WTC11 (cell line): ENCODE data around the gene PDE8B. TPM values are rescaled to one million over a fixed set of nuclear protein-coding genes. Genes with fewer than 3 reads are reported as not detected.

Source experiments
- ATAC-seq: fragments of 200-7000 bp; cut with Tn5 transposase; 2 replicates; pipeline ENCODE4 v1.10.0; 2021; ENCODE audit warnings: mild to moderate bottlenecking, moderate library complexity
- CTCF ChIA-PET: fragments of 300-600 bp; sonication (Branson Sonifier 250); formaldehyde crosslinking; loops from one replicate; lab custom pipeline; 2021; ENCODE audit warnings: antibody characterized with exemption; lab: Charles Lee
- POLR2A ChIA-PET: fragments of 350-600 bp; sonication (Branson Sonifier 250); formaldehyde crosslinking; loops from one replicate; lab custom pipeline; 2021; ENCODE audit warnings: antibody characterized with exemption; lab: Charles Lee
- DNase-seq: peaks from one replicate; pipeline ENCODE4 v3.0.0; 2021; ENCODE audit warnings: low spot score
- H3K27ac Mint-ChIP-seq: 2 replicates; pipeline ENCODE4 v1.8.0; 2021; ENCODE audit warnings: mixed read lengths
- H3K27me3 Mint-ChIP-seq: 2 replicates; pipeline ENCODE4 v1.8.0; 2021; ENCODE audit warnings: low read depth, mild to moderate bottlenecking, moderate library complexity, mixed read lengths
- H3K36me3 Mint-ChIP-seq: 2 replicates; pipeline ENCODE4 v1.8.0; 2021; ENCODE audit warnings: mixed read lengths
- H3K4me1 Mint-ChIP-seq: 2 replicates; pipeline ENCODE4 v1.8.0; 2022; ENCODE audit warnings: mixed read lengths
- H3K4me3 Mint-ChIP-seq: 2 replicates; pipeline ENCODE4 v1.8.0; 2021; ENCODE audit warnings: mild to moderate bottlenecking, moderate library complexity, mixed read lengths
- H3K9me3 Mint-ChIP-seq: 2 replicates; pipeline ENCODE4 v1.8.0; 2021; ENCODE audit warnings: mixed read lengths
- EMX1 ChIP-seq: fragments of 250-450 bp; sonication (Bioruptor Pico); IDR thresholded peaks from 2 replicates; pipeline ENCODE4 v1.8.0; 2021; ENCODE audit warnings: mild to moderate bottlenecking
- FOXP1 ChIP-seq: sonication (generic); formaldehyde crosslinking; IDR thresholded peaks from 2 replicates; pipeline ENCODE4 v1.8.0; 2022; ENCODE audit warnings: missing genetic modification reagents, mild to moderate bottlenecking, moderate library complexity, borderline replicate concordance
- MXD4 ChIP-seq: fragments of 250-450 bp; sonication (Bioruptor Pico); IDR thresholded peaks from 2 replicates; pipeline ENCODE4 v1.8.0; 2021; ENCODE audit warnings: mild to moderate bottlenecking, moderate library complexity, borderline replicate concordance
- MYBL2 ChIP-seq: sonication (generic); formaldehyde crosslinking; IDR thresholded peaks from 2 replicates; pipeline ENCODE4 v1.8.1; 2023; ENCODE audit warnings: mild to moderate bottlenecking, moderate library complexity, missing genetic modification reagents
- OVOL2 ChIP-seq: fragments of 250-450 bp; sonication (Bioruptor Pico); IDR thresholded peaks from 2 replicates; pipeline ENCODE4 v1.9.0; 2021; ENCODE audit warnings: mild to moderate bottlenecking, borderline replicate concordance
- SMAD3 ChIP-seq: sonication (generic); formaldehyde crosslinking; IDR thresholded peaks from 2 replicates; pipeline ENCODE4 v1.8.0; 2022; ENCODE audit warnings: missing genetic modification reagents, mild to moderate bottlenecking, borderline replicate concordance
- TCF7 ChIP-seq: sonication (generic); formaldehyde crosslinking; IDR thresholded peaks from 2 replicates; pipeline ENCODE4 v1.8.0; 2022; ENCODE audit warnings: mild to moderate bottlenecking, low read depth, missing genetic modification reagents, moderate library complexity
- ZMAT4 ChIP-seq: fragments of 250-450 bp; sonication (Bioruptor Pico); IDR thresholded peaks from 2 replicates; pipeline ENCODE4 v1.9.0; 2021; ENCODE audit warnings: mild to moderate bottlenecking
- ZNF138 ChIP-seq: sonication (generic); formaldehyde crosslinking; conservative IDR thresholded peaks from 2 replicates; pipeline ENCODE4 v1.8.1; 2022; ENCODE audit warnings: mild to moderate bottlenecking, moderate library complexity, missing genetic modification reagents
- ZNF512 ChIP-seq: sonication (generic); formaldehyde crosslinking; IDR thresholded peaks from 2 replicates; pipeline ENCODE4 v1.8.1; 2022; ENCODE audit warnings: missing genetic modification reagents, borderline replicate concordance
- ZSCAN18 ChIP-seq: fragments of 250-450 bp; sonication (Bioruptor Pico); IDR thresholded peaks from 2 replicates; pipeline ENCODE4 v2.1.2; 2022; ENCODE audit warnings: mild to moderate bottlenecking, moderate library complexity
- total RNA-seq: library from RNA; stranded (reverse); gene quantifications from 3 replicates; pipeline ENCODE4 v1.2.3, GENCODE V29; 2021
- TF ChIP-seq, protein P1 (sequence below): sonication (generic); formaldehyde crosslinking; IDR thresholded peaks from 2 replicates; pipeline ENCODE4 v1.8.1; 2022; ENCODE audit warnings: low read depth, missing genetic modification reagents, borderline replicate concordance
- TF ChIP-seq, protein P2 (sequence below): fragments of 250-450 bp; sonication (Bioruptor Pico); IDR thresholded peaks from 2 replicates; pipeline ENCODE4 v1.9.0; 2021; ENCODE audit warnings: mild to moderate bottlenecking
- TF ChIP-seq, protein P3 (sequence below): sonication (generic); formaldehyde crosslinking; IDR thresholded peaks from 2 replicates; pipeline ENCODE4 v1.8.1; 2023; ENCODE audit warnings: mild to moderate bottlenecking, missing genetic modification reagents

Gene PDE8B
- total RNA-seq, 1 experiment from 2014 or later = 0.31 TPM

GRCh38 chr5:77347435-77348098 is 137.1 kb downstream of the PDE8B start (continued):
- TF ChIP-seq, protein P1, sequence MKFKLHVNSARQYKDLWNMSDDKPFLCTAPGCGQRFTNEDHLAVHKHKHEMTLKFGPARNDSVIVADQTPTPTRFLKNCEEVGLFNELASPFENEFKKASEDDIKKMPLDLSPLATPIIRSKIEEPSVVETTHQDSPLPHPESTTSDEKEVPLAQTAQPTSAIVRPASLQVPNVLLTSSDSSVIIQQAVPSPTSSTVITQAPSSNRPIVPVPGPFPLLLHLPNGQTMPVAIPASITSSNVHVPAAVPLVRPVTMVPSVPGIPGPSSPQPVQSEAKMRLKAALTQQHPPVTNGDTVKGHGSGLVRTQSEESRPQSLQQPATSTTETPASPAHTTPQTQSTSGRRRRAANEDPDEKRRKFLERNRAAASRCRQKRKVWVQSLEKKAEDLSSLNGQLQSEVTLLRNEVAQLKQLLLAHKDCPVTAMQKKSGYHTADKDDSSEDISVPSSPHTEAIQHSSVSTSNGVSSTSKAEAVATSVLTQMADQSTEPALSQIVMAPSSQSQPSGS (CRISPR knock-in tag) = no peak
- TF ChIP-seq, all 79 proteins: peak for 0

DNA sequence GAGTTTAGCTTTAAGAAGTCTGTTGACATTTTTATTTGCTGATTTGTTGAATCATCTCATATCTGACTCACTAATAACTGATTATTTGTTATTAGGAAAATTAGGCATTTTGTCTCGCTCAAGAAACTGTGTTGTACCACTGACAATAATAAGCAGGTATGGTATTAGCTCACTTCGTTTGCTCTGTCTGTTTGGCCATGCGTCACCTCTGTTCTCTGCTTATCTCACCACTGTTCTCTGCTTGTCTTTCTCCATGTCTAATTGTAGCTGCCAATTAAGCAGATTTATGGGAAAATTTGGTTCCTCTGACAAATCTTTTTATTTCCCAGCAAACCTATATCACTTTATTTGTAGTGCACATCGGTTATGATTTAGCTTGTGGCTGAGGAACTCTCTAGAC is 142.8 kb downstream of the PDE8B start:
- POLR2A ChIA-PET = no interaction called here
- Mint-ChIP-seq H3K4me3 (no peak overlapping the region), H3K9me3 (no peaks in the 10 kb centered on the region), H3K27ac (no peak overlapping the region), H3K4me1 (no peaks in the 10 kb centered on the region), H3K27me3 (no peaks in the 10 kb centered on the region), H3K36me3 (no peaks in the 10 kb centered on the region)
- ATAC-seq = no peak
- no peak for DNase-seq
- CTCF ChIA-PET = no interaction called here
- TF ChIP-seq SMAD3 (CRISPR knock-in tag) (no peak), ZNF138 (CRISPR knock-in tag) (no peak), OVOL2 (CRISPR knock-in tag) (no peak), EMX1 (CRISPR knock-in tag) (no peak), MXD4 (CRISPR knock-in tag) (no peak), ZMAT4 (CRISPR knock-in tag) (no peak), TCF7 (CRISPR knock-in tag) (no peak), ZSCAN18 (CRISPR knock-in tag) (no peak), MYBL2 (CRISPR knock-in tag) (no peak), FOXP1 (no peak), ZNF512 (no peak)
- TF ChIP-seq, protein P2, sequence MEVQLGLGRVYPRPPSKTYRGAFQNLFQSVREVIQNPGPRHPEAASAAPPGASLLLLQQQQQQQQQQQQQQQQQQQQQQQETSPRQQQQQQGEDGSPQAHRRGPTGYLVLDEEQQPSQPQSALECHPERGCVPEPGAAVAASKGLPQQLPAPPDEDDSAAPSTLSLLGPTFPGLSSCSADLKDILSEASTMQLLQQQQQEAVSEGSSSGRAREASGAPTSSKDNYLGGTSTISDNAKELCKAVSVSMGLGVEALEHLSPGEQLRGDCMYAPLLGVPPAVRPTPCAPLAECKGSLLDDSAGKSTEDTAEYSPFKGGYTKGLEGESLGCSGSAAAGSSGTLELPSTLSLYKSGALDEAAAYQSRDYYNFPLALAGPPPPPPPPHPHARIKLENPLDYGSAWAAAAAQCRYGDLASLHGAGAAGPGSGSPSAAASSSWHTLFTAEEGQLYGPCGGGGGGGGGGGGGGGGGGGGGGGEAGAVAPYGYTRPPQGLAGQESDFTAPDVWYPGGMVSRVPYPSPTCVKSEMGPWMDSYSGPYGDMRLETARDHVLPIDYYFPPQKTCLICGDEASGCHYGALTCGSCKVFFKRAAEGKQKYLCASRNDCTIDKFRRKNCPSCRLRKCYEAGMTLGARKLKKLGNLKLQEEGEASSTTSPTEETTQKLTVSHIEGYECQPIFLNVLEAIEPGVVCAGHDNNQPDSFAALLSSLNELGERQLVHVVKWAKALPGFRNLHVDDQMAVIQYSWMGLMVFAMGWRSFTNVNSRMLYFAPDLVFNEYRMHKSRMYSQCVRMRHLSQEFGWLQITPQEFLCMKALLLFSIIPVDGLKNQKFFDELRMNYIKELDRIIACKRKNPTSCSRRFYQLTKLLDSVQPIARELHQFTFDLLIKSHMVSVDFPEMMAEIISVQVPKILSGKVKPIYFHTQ (CRISPR knock-in tag) = no peak
- TF ChIP-seq, protein P3, sequence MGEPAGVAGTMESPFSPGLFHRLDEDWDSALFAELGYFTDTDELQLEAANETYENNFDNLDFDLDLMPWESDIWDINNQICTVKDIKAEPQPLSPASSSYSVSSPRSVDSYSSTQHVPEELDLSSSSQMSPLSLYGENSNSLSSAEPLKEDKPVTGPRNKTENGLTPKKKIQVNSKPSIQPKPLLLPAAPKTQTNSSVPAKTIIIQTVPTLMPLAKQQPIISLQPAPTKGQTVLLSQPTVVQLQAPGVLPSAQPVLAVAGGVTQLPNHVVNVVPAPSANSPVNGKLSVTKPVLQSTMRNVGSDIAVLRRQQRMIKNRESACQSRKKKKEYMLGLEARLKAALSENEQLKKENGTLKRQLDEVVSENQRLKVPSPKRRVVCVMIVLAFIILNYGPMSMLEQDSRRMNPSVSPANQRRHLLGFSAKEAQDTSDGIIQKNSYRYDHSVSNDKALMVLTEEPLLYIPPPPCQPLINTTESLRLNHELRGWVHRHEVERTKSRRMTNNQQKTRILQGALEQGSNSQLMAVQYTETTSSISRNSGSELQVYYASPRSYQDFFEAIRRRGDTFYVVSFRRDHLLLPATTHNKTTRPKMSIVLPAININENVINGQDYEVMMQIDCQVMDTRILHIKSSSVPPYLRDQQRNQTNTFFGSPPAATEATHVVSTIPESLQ = no peak
